Glutamatergic neuron (in vitro differentiated cells): ENCODE results near the gene HCRT. TPM values are rescaled to one million over a fixed set of nuclear protein-coding genes. Genes with fewer than 3 reads are reported as not detected.

Source experiments
- DNase-seq: peaks from one replicate; pipeline ENCODE4 v3.0.0; 2022
- H3K27ac Mint-ChIP-seq: one replicate; pipeline ENCODE4 v1.8.0; 2020; ENCODE audit warnings: mild to moderate bottlenecking, mixed read lengths, inconsistent platforms; ENCODE audit not compliant: unreplicated experiment
- H3K27me3 Mint-ChIP-seq: one replicate; pipeline ENCODE4 v1.8.0; 2020; ENCODE audit warnings: mild to moderate bottlenecking, moderate library complexity, mixed read lengths, inconsistent platforms; ENCODE audit not compliant: unreplicated experiment
- H3K36me3 Mint-ChIP-seq: one replicate; pipeline ENCODE4 v1.8.0; 2020; ENCODE audit warnings: mild to moderate bottlenecking, mixed read lengths, inconsistent platforms; ENCODE audit not compliant: unreplicated experiment
- H3K4me1 Mint-ChIP-seq: one replicate; pipeline ENCODE4 v1.8.0; 2020; ENCODE audit warnings: mild to moderate bottlenecking, low read depth, mixed read lengths, inconsistent platforms; ENCODE audit not compliant: unreplicated experiment
- H3K4me3 Mint-ChIP-seq: one replicate; pipeline ENCODE4 v1.8.0; 2020; ENCODE audit warnings: mild to moderate bottlenecking, mixed read lengths, inconsistent platforms; ENCODE audit not compliant: unreplicated experiment
- H3K9me3 Mint-ChIP-seq: one replicate; pipeline ENCODE4 v1.8.0; 2020; ENCODE audit warnings: mild to moderate bottlenecking, moderate library complexity, mixed read lengths, inconsistent platforms; ENCODE audit not compliant: unreplicated experiment
- long read RNA-seq: library from polyadenylated mRNA; unstranded; transcript quantifications from one replicate; pipeline ENCODE4 v2.0.0, GENCODE V29; 2020; ENCODE audit not compliant: unreplicated experiment
- total RNA-seq: library from RNA; stranded (reverse); fragmentation: NEBNext Ultra II Directional; extraction: Animal tissue kit (Norgen Biotek cat#: 25700); gene quantifications from one replicate; pipeline ENCODE4 v1.2.1, GENCODE V29; 2021; ENCODE audit not compliant: unreplicated experiment
- TF ChIP-seq, protein P1 (sequence below): fragments of 200-600 bp; sonication (generic); IDR thresholded peaks from one replicate; pipeline ENCODE4 v1.5.0; 2021; ENCODE audit not compliant: partially characterized antibody, unreplicated experiment

Gene HCRT
- not detected for total RNA-seq
- long read RNA-seq: 0 reads

DNA sequence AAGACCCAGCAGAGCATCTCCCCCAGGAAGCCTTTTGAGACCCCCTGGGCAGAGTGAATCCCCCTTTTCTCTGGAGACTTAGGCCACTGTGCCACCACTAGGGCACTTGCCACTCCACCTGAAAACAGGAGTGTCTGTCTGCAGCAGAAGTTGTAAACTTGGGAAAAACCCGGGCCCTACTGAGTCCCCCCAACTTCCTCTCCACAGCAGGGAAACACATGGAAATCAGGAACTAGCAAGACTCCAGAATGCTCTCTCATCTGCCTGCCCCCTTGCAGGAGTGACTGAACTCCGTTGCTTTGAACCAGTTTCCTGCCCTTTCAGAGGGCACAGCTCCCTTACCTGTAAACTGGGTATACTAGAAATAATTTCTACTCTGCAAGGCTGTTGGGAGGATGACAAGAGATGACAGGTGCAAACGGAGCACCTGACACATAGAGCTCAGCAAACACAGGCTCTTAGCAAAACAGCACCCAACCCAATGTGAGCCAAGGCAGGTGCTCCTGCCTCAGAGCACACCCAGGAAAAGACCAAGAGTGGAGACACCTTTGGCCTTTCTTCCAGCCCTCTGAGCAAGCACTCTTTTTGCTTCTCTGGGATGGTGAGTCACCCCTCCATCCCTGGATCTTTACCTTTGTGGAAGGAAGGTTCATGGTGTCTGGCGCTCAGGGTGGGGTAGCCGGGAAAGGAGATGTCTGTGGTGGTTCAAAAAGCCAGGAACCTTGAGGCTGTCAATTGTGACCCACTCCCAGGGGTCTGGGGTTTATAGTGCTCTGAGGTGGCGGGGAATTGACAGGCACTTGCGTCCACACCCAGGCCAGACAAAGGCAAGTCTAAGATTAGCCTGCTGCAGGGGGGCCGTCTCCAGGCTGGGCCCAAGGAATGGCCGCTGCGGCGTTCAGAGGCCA lies at the start of gene HCRT:
Gene HCRT (minus strand): TSS at position 740 of the 908 bp plus-strand sequence. CDS start 87 bp downstream, at position 653.
- no peak for DNase-seq
- Mint-ChIP-seq H3K27ac (peak within 1 kb of the TSS; percentile 22), H3K27me3 (peaks cover 21% of the 10 kb centered on the region)

DNA sequence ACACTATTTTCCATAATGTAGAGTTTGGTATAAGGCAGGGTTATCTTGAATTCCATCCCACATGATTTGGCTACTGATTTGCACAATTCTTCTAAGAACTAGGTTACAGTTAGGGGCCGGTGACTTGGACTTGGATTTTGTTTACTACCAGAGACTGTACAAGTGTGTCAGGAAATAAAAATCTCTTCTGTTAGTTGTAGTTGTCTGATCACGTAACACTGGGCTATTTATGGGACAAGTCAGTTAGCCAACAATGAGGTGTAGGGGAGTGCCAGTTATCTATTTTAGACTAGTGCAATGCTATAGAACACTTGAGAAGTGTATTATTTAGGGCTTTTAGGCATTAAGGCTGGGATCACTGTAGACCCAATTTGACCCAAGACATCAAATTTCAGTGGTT lies 48.7 kb upstream of the HCRT start:
- no peaks in the 10 kb centered on the region for H3K27me3 Mint-ChIP-seq
- DNase-seq: no peak
- no peaks in the 10 kb centered on the region for H3K9me3 Mint-ChIP-seq
- no peak overlapping the region for H3K27ac Mint-ChIP-seq
- H3K4me1 Mint-ChIP-seq: peaks cover 4% of the 10 kb centered on the region
- TF ChIP-seq, protein P1, sequence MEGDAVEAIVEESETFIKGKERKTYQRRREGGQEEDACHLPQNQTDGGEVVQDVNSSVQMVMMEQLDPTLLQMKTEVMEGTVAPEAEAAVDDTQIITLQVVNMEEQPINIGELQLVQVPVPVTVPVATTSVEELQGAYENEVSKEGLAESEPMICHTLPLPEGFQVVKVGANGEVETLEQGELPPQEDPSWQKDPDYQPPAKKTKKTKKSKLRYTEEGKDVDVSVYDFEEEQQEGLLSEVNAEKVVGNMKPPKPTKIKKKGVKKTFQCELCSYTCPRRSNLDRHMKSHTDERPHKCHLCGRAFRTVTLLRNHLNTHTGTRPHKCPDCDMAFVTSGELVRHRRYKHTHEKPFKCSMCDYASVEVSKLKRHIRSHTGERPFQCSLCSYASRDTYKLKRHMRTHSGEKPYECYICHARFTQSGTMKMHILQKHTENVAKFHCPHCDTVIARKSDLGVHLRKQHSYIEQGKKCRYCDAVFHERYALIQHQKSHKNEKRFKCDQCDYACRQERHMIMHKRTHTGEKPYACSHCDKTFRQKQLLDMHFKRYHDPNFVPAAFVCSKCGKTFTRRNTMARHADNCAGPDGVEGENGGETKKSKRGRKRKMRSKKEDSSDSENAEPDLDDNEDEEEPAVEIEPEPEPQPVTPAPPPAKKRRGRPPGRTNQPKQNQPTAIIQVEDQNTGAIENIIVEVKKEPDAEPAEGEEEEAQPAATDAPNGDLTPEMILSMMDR: no peak
- H3K36me3 Mint-ChIP-seq: no peaks in the 10 kb centered on the region
- no peak overlapping the region for H3K4me3 Mint-ChIP-seq

More for the DNA sequence above, at the start of gene HCRT:
- peaks cover 9% of the 10 kb centered on the region for H3K9me3 Mint-ChIP-seq
- H3K4me1 Mint-ChIP-seq: peaks cover 11% of the 10 kb centered on the region
- no peak within 1 kb of the TSS for H3K4me3 Mint-ChIP-seq
- peaks cover 7% of the 10 kb centered on the region for H3K36me3 Mint-ChIP-seq
- TF ChIP-seq, protein P1: no peak

DNA sequence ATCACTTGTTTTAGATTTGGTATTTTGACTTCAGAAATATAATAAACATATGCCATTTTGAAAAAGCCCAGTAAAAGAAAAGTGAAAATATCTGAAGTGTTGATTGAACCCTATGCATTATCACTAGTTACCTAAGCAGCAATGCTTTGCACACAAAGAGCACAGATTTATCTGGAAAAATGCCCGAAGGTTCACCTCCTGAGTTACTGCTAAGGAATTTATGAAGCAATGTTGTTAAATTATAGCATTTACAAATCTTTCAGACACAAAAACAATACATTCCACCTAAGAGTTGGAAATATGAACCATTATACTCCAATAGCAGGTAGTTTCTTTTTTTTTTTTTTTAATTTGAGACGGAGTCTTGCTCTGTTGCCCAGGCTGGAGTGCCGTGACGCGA lies 47.9 kb upstream of the HCRT start:
- H3K27ac Mint-ChIP-seq: no peak overlapping the region
- no peaks in the 10 kb centered on the region for H3K27me3 Mint-ChIP-seq
- H3K4me3 Mint-ChIP-seq: no peak overlapping the region
- peaks cover 7% of the 10 kb centered on the region for H3K4me1 Mint-ChIP-seq
- H3K36me3 Mint-ChIP-seq: no peaks in the 10 kb centered on the region
- no peaks in the 10 kb centered on the region for H3K9me3 Mint-ChIP-seq
- TF ChIP-seq, protein P1: no peak
- no peak for DNase-seq

- H3K36me3 Mint-ChIP-seq: no peaks in the 10 kb centered on the region
- DNase-seq: no peak
- TF ChIP-seq, protein P1: no peak
- H3K4me1 Mint-ChIP-seq: peaks cover 7% of the 10 kb centered on the region
- H3K27me3 Mint-ChIP-seq: no peaks in the 10 kb centered on the region
- H3K27ac Mint-ChIP-seq: no peak overlapping the region
- no peak overlapping the region for H3K4me3 Mint-ChIP-seq
- no peaks in the 10 kb centered on the region for H3K9me3 Mint-ChIP-seq
Observed at GRCh38 chr17:42230225-42230624, 45.0 kb upstream of the HCRT start.
